MM.1S (cell line): ENCODE data around the gene MYO10.

Experiments used
- DNase-seq: peaks from one replicate; pipeline ENCODE4 v3.0.0-alpha.2; 2015
- H2AFZ ChIP-seq: fragments of 300-600 bp; sonication (generic); 2 replicates; pipeline ENCODE4 v1.6.0; 2016; ENCODE audit warnings: antibody characterized with exemption, low read length
- H3F3A ChIP-seq: fragments of 300-600 bp; sonication (generic); 2 replicates; pipeline ENCODE4 v1.6.1; 2016; ENCODE audit warnings: mild to moderate bottlenecking, antibody characterized with exemption, low read length, moderate library complexity, mixed read lengths; ENCODE audit not compliant: insufficient read depth
- H3K27ac ChIP-seq: fragments of 300-600 bp; sonication (generic); 2 replicates; pipeline ENCODE4 v1.5.1; 2016; ENCODE audit warnings: mild to moderate bottlenecking, low read length
- H3K27me3 ChIP-seq: fragments of 300-600 bp; sonication (generic); replicated peaks from 2 replicates; pipeline ENCODE4 v1.6.0; 2016; ENCODE audit warnings: low read length; ENCODE audit not compliant: insufficient read depth
- H3K36me3 ChIP-seq: fragments of 300-600 bp; sonication (generic); replicated peaks from 2 replicates; pipeline ENCODE4 v1.6.1; 2016; ENCODE audit warnings: mild to moderate bottlenecking, low read length, mixed read lengths; ENCODE audit not compliant: insufficient read depth
- H3K4me1 ChIP-seq: fragments of 300-600 bp; sonication (generic); 2 replicates; pipeline ENCODE4 v1.6.1; 2016; ENCODE audit warnings: low read length, mixed read lengths
- H3K4me2 ChIP-seq: fragments of 300-600 bp; sonication (generic); 2 replicates; pipeline ENCODE4 v1.6.0; 2016; ENCODE audit warnings: low read depth, low read length
- H3K4me3 ChIP-seq: fragments of 300-600 bp; sonication (generic); 2 replicates; pipeline ENCODE4 v1.5.1; 2016; ENCODE audit warnings: low read length, mixed read lengths
- H3K79me2 ChIP-seq: fragments of 300-600 bp; sonication (generic); 2 replicates; pipeline ENCODE4 v1.6.1; 2016; ENCODE audit warnings: mixed run types, low read length, mixed read lengths
- H3K9ac ChIP-seq: fragments of 300-600 bp; sonication (generic); 2 replicates; pipeline ENCODE4 v1.6.1; 2016; ENCODE audit warnings: low read length, mixed read lengths
- H3K9me2 ChIP-seq: fragments of 300-600 bp; sonication (generic); replicated peaks from 2 replicates; pipeline ENCODE4 v1.6.1; 2016; ENCODE audit warnings: mild to moderate bottlenecking, low read length, mixed read lengths; ENCODE audit not compliant: insufficient read depth
- H3K9me3 ChIP-seq: fragments of 300-600 bp; sonication (generic); replicated peaks from 2 replicates; pipeline ENCODE4 v1.6.1; 2016; ENCODE audit warnings: mild to moderate bottlenecking, low read length, mixed read lengths; ENCODE audit not compliant: insufficient read depth
- H4K20me1 ChIP-seq: fragments of 300-600 bp; sonication (generic); 2 replicates; pipeline ENCODE4 v1.6.1; 2016; ENCODE audit warnings: mild to moderate bottlenecking, low read length, moderate library complexity, mixed read lengths; ENCODE audit not compliant: insufficient read depth
- CTCF ChIP-seq: fragments of 300-600 bp; sonication (generic); IDR thresholded peaks from 2 replicates; pipeline ENCODE4 v1.5.1; 2016; ENCODE audit warnings: antibody characterized with exemption, low read length, mixed read lengths
- EZH2 ChIP-seq: fragments of 300-600 bp; sonication (generic); optimal IDR thresholded peaks from 2 replicates; pipeline ENCODE3; 2017; ENCODE audit warnings: low read depth, mild to moderate bottlenecking, antibody characterized with exemption, low read length, mixed read lengths
- EZH2phosphoT487 ChIP-seq: fragments of 300-600 bp; sonication (generic); IDR thresholded peaks from 2 replicates; pipeline ENCODE4 v1.6.1; 2018; ENCODE audit warnings: antibody characterized with exemption, low read length

Gene MYO10

GRCh38 chr5:16774806-16775205 lies 161.3 kb downstream of the MYO10 start:
- Histone ChIP-seq H3K4me2 (no peak overlapping the region), H2AFZ (no peak overlapping the region)

GRCh38 chr5:16773991-16774390 lies 162.1 kb downstream of the MYO10 start:
- Histone ChIP-seq H3K4me3 (no peak overlapping the region), H3K27me3 (no peaks in the 10 kb centered on the region), H3K9me3 (no peaks in the 10 kb centered on the region), H3K4me1 (no peaks in the 10 kb centered on the region), H3K36me3 (no peaks in the 10 kb centered on the region), H3K9me2 (no peaks in the 10 kb centered on the region), H3K9ac (no peak overlapping the region), H3K27ac (no peak overlapping the region), H2AFZ (no peak overlapping the region), H3K4me2 (no peak overlapping the region), H3F3A (no peaks in the 10 kb centered on the region), H3K79me2 (no peaks in the 10 kb centered on the region), H4K20me1 (no peaks in the 10 kb centered on the region)
- TF ChIP-seq EZH2 (no peak), EZH2phosphoT487 (no peak), CTCF (no peak)
- DNase-seq, result no peak

More at GRCh38 chr5:16774806-16775205, 161.3 kb downstream of the MYO10 start:
- no peaks in the 10 kb centered on the region for H3K4me1 ChIP-seq
- no peaks in the 10 kb centered on the region for H3K79me2 ChIP-seq
- no peak for TF ChIP-seq CTCF
- TF ChIP-seq EZH2, result no peak
- no peak for TF ChIP-seq EZH2phosphoT487
- H3K36me3 ChIP-seq, result no peaks in the 10 kb centered on the region
- no peaks in the 10 kb centered on the region for H3K27me3 ChIP-seq
- no peaks in the 10 kb centered on the region for H3F3A ChIP-seq
- H3K27ac ChIP-seq, result no peak overlapping the region
- H3K9ac ChIP-seq, result no peak overlapping the region
- no peaks in the 10 kb centered on the region for H4K20me1 ChIP-seq
- no peak overlapping the region for H3K4me3 ChIP-seq
- no peak for DNase-seq
- H3K9me2 ChIP-seq, result no peaks in the 10 kb centered on the region
- H3K9me3 ChIP-seq, result no peaks in the 10 kb centered on the region

- Histone ChIP-seq H3K9ac (no peak overlapping the region), H2AFZ (no peak overlapping the region), H3F3A (no peaks in the 10 kb centered on the region), H3K27ac (no peak overlapping the region), H4K20me1 (no peaks in the 10 kb centered on the region), H3K4me1 (no peaks in the 10 kb centered on the region), H3K79me2 (no peaks in the 10 kb centered on the region), H3K9me3 (no peaks in the 10 kb centered on the region), H3K9me2 (no peaks in the 10 kb centered on the region), H3K4me3 (no peak overlapping the region), H3K36me3 (no peaks in the 10 kb centered on the region), H3K27me3 (no peaks in the 10 kb centered on the region), H3K4me2 (no peak overlapping the region)
- no peak for DNase-seq
- no peak for TF ChIP-seq EZH2
- TF ChIP-seq EZH2phosphoT487, result no peak
- no peak for TF ChIP-seq CTCF
Observed at GRCh38 chr5:16772556-16772955, 163.5 kb downstream of the MYO10 start.
